K562 (cell line): ENCODE results near the gene APOM. TPM values are rescaled to one million over a fixed set of nuclear protein-coding genes. Genes with fewer than 3 reads are reported as not detected.
A peak's percentile ranks its signal among the peaks of the same experiment; 100 is the strongest.

Experiments
- KLF10 ChIP-seq: fragments of 250-450 bp; sonication (Bioruptor Pico); IDR thresholded peaks from 2 replicates; pipeline ENCODE4 v1.6.1; 2021; ENCODE audit warnings: matching md5 sums
- KLF13 ChIP-seq: fragments of 450-650 bp; IDR thresholded peaks from 2 replicates; pipeline ENCODE4 v1.6.1; 2016; ENCODE audit warnings: missing genetic modification characterization, low read depth, mild to moderate bottlenecking, missing compliant biosample characterization, moderate library complexity, borderline replicate concordance
- MECOM ChIP-seq: fragments of 250-450 bp; sonication (Bioruptor Pico); IDR thresholded peaks from 2 replicates; pipeline ENCODE4 v1.8.0; 2022; ENCODE audit warnings: inconsistent platforms
- SAP30 ChIP-seq: fragments of 200-600 bp; sonication (generic); IDR thresholded peaks from 2 replicates; pipeline ENCODE4 v1.6.1; 2012; ENCODE audit warnings: borderline replicate concordance, low read depth, mild to moderate bottlenecking, moderate library complexity, low read length, control low read depth, inconsistent platforms; ENCODE audit not compliant: insufficient read depth, poor library complexity, severe bottlenecking
- polyA plus RNA-seq, 8 experiments: library from polyadenylated mRNA; depleted of rRNA in 4 of 8; stranded (reverse) in 5 of 8; unstranded in 3 of 8; fragments of >200 nt; fragmentation: Nextera tagmentation in 2 of 8; fragmentation: Illumina TruSeq in 1 of 8; extraction: Ambion mirVana in 2 of 8; extraction: Trizol in 1 of 8; gene quantifications; 2 replicates each; pipeline versions ENCODE4 v1.2.1 to v1.2.3, GENCODE V29; 2011 to 2014; ENCODE audit warnings: inconsistent platforms in 1 of 8, missing spikeins in 1 of 8
- total RNA-seq, 7 experiments: library from RNA; depleted of rRNA in 6 of 7; stranded (reverse); fragments of >200 nt in 6 of 7; fragmentation: Illumina TruSeq in 2 of 7; extraction: Trizol in 2 of 7; gene quantifications; 2 replicates each; pipeline versions ENCODE4 v1.2.1 to v1.2.3, GENCODE V29; 2011 to 2021; ENCODE audit warnings: low replicate concordance in 1 of 7
- TF ChIP-seq, protein P1 (sequence below): fragments of 250-450 bp; sonication (Bioruptor Pico); IDR thresholded peaks from 2 replicates; pipeline ENCODE4 v1.9.0; 2021; ENCODE audit warnings: mild to moderate bottlenecking, inconsistent platforms
- TF ChIP-seq, protein P2 (sequence below): sonication (generic); formaldehyde crosslinking; IDR thresholded peaks from 2 replicates; pipeline ENCODE4 v1.8.0; 2022; ENCODE audit warnings: mild to moderate bottlenecking, missing genetic modification reagents, borderline replicate concordance

Gene APOM
- total and polyA plus RNA-seq, 9 of the 15 experiments (the other 6 are each of a cell fraction or from before 2014, with no cell fraction given) = 5.7 to 24.3 (median 10.4) TPM

DNA sequence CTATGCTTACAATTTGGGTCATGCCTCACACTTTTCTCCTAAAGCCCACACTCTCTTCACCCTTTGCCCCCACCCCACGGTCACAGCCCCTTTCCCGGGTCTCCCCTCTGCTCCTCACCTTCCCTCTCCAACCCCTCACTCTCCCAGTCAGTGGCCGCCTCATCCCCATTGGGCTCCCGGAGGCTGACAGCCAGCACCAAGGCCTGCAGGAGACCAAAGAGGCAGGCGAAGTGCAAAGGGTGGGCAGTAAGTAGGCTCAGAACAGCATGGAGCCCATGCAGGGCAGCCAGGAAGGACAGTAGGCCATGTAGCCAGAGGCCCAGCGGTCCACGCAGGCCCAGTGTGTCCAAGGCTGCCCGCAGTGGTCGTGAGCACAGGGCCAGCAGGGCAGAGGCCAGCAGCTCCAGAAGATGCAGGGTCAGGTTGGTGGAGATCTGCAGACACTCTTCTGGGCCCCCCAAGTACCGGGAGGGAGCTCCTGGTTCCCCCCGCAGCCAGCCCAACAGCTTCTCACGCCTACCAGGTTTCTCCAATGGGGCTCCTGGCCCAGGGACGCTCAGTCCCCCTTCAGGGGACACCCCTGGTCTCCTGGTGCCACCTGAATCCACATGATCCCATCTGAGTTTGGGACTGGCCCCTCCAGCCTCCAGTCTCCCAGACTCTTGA, 3.4 kb downstream of the APOM start (continued):
- TF ChIP-seq KLF10 (0 out of 2 replicates have a peak, but pooled peaks have one; percentile 8), SAP30 (peak; percentile 29), KLF13 (tag) (no peak), MECOM (CRISPR knock-in tag) (peak; percentile 30; the same call in 1 of the 2 replicates)
- TF ChIP-seq, protein P1, sequence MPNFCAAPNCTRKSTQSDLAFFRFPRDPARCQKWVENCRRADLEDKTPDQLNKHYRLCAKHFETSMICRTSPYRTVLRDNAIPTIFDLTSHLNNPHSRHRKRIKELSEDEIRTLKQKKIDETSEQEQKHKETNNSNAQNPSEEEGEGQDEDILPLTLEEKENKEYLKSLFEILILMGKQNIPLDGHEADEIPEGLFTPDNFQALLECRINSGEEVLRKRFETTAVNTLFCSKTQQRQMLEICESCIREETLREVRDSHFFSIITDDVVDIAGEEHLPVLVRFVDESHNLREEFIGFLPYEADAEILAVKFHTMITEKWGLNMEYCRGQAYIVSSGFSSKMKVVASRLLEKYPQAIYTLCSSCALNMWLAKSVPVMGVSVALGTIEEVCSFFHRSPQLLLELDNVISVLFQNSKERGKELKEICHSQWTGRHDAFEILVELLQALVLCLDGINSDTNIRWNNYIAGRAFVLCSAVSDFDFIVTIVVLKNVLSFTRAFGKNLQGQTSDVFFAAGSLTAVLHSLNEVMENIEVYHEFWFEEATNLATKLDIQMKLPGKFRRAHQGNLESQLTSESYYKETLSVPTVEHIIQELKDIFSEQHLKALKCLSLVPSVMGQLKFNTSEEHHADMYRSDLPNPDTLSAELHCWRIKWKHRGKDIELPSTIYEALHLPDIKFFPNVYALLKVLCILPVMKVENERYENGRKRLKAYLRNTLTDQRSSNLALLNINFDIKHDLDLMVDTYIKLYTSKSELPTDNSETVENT (CRISPR knock-in tag) = peak; percentile 69; the same call in 1 of the 2 replicates
- TF ChIP-seq, protein P2, sequence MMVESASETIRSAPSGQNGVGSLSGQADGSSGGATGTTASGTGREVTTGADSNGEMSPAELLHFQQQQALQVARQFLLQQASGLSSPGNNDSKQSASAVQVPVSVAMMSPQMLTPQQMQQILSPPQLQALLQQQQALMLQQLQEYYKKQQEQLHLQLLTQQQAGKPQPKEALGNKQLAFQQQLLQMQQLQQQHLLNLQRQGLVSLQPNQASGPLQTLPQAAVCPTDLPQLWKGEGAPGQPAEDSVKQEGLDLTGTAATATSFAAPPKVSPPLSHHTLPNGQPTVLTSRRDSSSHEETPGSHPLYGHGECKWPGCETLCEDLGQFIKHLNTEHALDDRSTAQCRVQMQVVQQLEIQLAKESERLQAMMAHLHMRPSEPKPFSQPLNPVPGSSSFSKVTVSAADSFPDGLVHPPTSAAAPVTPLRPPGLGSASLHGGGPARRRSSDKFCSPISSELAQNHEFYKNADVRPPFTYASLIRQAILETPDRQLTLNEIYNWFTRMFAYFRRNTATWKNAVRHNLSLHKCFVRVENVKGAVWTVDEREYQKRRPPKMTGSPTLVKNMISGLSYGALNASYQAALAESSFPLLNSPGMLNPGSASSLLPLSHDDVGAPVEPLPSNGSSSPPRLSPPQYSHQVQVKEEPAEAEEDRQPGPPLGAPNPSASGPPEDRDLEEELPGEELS (CRISPR knock-in tag) = peak; percentile 22; the same call in 1 of the 2 replicates
